GM10266 (cell line): ENCODE data around the gene CSAG3.
"Not testable (repeated sequence)": the region's sequence is repeated elsewhere in the genome, so short reads cannot be mapped to it uniquely, and the experiment has no call there.

Source experiments
- DNase-seq: peaks from one replicate; pipeline ENCODE4 v3.0.0; 2012; ENCODE audit errors: extremely low spot score
- TF ChIP-seq, protein P1 (sequence below): IDR thresholded peaks from 2 replicates; pipeline ENCODE4 v1.5.1; 2012; ENCODE audit warnings: mild to moderate bottlenecking, low read depth; ENCODE audit not compliant: control insufficient read depth, insufficient read depth; ENCODE audit errors: missing control alignments

CSAG3 gene

DNA sequence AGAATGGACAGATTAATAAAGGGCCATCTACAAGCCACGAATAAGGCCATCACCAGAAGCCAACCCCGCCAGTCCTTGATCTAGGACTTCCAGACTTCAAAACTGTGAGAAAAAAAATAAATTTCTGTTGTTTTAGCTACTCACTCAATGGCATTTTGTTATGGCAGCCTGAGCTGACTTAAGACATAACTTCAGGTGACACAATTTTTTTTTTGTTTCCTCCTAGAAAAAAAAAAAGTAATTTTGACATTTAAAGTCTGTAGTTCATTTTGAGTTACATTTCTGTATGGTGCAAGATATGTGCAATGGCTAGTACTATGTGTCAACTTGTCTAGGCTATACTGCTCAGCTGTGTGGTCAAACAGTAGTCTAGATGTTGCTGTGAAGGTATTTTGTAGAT lies at the start of gene CSAG3:
Gene CSAG3 (plus strand): TSS at position 301 of the 400 bp plus-strand sequence.
- DNase-seq = not testable (repeated sequence)

DNA sequence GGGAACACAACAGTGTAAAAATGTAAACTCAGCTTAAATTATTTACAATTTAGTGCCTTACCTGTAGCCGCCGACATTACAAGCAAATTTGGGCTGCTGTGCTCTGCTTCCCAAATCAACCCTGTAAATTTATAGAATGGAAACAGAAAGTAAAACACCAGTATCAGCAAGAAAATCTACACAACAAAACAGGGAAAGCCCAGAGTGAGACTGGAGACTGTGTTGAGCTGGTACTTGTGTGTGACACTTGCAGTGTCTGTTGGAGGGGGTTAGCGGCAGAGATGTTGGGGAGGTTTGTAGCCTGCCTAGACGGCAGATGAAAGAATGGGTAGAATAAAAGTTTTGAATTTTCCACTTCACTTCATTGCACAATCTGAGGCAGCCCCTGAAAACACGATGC lies 45.8 kb upstream of the CSAG3 start:
- not testable (repeated sequence) for DNase-seq

DNA sequence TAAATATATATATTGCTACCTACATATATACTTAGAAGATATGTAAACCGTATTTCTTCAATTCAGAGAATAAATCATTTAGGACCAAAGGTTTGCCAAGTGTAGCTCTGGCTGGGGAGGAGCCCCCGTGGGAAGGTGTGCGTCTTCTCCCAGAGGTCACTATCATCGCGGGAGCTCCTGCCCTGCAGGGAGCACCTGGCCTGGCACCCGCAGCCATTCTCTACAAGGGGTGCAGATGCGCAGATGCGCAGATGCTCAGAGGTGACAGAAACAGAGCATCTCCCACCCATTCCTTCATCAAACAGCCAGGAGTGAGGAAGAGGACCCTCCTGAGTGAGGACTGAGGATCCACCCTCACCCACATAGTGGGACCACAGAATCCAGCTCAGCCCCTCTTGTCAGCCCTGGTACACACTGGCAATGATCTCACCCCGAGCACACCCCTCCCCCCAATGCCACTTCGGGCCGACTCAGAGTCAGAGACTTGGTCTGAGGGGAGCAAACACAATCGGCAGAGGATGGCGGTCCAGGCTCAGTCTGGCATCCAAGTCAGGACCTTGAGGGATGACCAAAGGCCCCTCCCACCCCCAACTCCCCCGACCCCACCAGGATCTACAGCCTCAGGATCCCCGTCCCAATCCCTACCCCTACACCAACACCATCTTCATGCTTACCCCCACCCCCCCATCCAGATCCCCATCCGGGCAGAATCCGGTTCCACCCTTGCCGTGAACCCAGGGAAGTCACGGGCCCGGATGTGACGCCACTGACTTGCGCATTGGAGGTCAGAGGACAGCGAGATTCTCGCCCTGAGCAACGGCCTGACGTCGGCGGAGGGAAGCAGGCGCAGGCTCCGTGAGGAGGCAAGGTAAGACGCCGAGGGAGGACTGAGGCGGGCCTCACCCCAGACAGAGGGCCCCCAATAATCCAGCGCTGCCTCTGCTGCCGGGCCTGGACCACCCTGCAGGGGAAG lies 44.9 kb upstream of the CSAG3 start, which contains the start of gene MAGEA2B:
Gene MAGEA2B (plus strand): TSS at position 814 of the 973 bp plus-strand sequence. CDS start 2,479 bp downstream, outside the sequence.
- not testable (repeated sequence) for DNase-seq

DNA sequence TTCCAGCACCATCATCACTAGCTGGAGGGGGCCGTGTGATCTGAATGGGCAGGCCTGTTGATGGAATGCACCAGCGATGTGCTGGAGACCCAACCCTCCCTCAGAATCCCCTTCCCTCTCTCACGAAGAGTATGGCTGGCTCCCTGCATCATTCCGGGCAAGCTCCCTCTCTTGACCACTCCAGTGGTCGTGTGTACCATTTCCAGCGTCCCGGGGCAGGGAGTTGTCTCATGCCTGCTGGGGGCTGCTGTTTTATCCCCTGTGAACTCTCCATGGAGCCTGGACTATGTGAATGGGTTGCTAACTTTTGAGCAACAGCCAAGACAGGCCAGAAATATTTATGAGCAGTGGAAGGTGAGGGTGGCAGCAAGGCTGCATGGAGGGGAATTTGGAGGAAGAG lies 33.6 kb upstream of the CSAG3 start:
- no peak for DNase-seq
- TF ChIP-seq, protein P1, sequence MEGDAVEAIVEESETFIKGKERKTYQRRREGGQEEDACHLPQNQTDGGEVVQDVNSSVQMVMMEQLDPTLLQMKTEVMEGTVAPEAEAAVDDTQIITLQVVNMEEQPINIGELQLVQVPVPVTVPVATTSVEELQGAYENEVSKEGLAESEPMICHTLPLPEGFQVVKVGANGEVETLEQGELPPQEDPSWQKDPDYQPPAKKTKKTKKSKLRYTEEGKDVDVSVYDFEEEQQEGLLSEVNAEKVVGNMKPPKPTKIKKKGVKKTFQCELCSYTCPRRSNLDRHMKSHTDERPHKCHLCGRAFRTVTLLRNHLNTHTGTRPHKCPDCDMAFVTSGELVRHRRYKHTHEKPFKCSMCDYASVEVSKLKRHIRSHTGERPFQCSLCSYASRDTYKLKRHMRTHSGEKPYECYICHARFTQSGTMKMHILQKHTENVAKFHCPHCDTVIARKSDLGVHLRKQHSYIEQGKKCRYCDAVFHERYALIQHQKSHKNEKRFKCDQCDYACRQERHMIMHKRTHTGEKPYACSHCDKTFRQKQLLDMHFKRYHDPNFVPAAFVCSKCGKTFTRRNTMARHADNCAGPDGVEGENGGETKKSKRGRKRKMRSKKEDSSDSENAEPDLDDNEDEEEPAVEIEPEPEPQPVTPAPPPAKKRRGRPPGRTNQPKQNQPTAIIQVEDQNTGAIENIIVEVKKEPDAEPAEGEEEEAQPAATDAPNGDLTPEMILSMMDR = no peak

DNA sequence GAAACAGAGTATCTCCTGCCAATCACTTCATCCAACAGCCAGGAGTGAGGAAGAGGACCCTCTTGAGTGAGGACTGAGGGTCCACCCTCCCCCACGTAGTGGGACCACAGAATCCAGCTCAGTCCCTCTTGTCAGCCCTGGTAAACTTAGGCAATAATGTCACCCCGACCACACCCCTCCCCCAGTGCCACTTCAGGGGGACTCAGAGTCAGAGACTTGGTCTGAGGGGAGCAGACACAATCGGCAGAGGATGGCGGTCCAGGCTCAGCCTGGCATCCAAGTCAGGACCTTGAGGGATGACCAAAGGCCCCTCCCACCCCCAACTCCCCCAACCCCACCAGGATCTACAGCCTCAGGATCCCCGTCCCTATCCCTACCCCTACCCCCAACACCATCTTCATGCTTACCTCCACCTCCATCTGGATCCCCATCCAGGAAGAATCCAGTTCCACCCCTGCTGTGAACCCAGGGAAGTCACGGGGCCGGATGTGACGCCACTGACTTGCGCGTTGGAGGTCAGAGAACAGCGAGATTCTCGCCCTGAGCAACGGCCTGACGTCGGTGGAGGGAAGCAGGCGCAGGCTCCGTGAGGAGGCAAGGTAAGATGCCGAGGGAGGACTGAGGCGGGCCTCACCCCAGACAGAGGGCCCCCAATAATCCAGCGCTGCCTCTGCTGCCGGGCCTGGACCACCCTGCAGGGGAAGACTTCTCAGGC lies 25.6 kb upstream of the CSAG3 start, which contains the start of the genes CSAG1 and MAGEA12:
Gene CSAG1 (minus strand): TSS at position 461 of the 715 bp plus-strand sequence. CDS start 1,261 bp downstream, outside the sequence.
Gene MAGEA12 (plus strand): TSS at position 497 of the 715 bp plus-strand sequence. CDS start 2,405 bp downstream, outside the sequence.
- no peak for DNase-seq
- TF ChIP-seq, protein P1 = no peak

DNA sequence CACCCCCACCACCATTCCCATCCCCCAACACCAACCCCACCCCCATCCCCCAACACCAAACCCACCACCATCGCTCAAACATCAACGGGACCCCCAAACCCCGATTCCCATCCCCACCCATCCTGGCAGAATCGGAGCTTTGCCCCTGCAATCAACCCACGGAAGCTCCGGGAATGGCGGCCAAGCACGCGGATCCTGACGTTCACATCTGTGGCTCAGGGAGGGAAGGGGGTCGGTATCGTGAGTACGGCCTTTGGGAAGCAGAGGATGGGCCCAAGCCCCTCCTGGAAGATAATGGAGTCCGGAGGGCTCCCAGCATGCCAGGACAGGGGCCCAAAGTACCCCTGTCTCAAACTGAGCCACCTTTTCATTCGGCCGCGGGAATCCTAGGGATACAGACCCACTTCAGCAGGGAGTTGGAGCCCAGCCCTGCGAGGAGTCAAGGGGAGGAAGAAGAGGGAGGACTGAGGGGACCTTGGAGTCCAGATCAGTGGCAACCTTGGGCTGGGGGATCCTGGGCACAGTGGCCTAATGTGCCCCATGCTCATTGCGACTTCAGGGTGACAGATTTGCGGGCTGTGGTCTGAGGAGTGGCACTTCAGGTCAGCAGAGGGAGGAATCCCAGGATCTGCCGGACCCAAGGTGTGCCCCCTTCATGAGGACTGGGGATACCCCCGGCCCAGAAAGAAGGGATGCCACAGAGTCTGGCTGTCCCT lies 24.7 kb upstream of the CSAG3 start:
- not testable (repeated sequence) for DNase-seq

DNA sequence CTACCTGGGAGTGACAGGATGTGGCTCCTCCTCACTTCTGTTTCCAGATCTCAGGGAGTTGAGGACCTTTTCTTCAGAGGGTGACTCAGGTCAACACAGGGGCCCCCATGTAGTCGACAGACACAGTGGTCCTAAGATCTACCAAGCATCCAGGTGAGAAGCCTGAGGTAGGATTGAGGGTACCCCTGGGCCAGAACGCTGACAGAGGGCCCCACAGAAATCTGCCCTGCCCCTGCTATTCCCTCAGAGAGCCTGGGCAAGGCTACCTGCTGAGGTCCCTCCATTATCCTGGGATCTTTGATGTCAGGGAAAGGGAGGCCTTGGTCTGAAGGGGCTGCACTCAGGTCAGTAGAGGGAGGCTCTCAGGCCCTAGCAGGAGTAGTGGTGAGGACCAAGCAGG lies 23.9 kb upstream of the CSAG3 start:
- DNase-seq = no peak
- TF ChIP-seq, protein P1 = no peak

DNA sequence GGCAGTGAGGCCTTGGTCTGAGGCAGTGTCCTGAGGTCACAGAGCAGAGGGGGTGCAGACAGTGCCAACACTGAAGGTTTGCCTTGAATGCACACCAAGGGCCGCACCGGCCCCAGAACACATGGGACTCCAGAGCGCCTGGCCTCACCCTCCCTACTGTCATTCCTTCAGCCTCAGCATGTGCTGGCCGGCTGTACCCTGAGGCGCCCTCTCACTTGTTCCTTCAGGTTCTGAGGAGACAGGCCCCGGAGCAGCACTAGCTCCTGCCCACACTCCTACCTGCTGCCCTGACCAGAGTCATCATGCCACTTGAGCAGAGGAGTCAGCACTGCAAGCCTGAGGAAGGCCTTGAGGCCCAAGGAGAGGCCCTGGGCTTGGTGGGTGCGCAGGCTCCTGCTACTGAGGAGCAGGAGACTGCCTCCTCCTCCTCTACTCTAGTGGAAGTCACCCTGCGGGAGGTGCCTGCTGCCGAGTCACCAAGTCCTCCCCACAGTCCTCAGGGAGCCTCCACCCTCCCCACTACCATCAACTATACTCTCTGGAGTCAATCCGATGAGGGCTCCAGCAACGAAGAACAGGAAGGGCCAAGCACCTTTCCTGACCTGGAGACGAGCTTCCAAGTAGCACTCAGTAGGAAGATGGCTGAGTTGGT lies 23.0 kb upstream of the CSAG3 start:
- no peak for DNase-seq
- TF ChIP-seq, protein P1 = no peak

DNA sequence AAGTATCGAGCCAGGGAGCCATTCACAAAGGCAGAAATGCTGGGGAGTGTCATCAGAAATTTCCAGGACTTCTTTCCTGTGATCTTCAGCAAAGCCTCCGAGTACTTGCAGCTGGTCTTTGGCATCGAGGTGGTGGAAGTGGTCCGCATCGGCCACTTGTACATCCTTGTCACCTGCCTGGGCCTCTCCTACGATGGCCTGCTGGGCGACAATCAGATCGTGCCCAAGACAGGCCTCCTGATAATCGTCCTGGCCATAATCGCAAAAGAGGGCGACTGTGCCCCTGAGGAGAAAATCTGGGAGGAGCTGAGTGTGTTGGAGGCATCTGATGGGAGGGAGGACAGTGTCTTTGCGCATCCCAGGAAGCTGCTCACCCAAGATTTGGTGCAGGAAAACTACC lies 22.5 kb upstream of the CSAG3 start:
- DNase-seq = not testable (repeated sequence)
